GM18867 (cell line): ENCODE results near the gene RNH1.

Experiments
- ATAC-seq: cut with Tn5 transposase; IDR thresholded peaks from one replicate; pipeline ENCODE4 v1.9.1; 2021; ENCODE audit warnings: mild to moderate bottlenecking, moderate library complexity; ENCODE audit not compliant: unreplicated experiment

RNH1 gene

DNA sequence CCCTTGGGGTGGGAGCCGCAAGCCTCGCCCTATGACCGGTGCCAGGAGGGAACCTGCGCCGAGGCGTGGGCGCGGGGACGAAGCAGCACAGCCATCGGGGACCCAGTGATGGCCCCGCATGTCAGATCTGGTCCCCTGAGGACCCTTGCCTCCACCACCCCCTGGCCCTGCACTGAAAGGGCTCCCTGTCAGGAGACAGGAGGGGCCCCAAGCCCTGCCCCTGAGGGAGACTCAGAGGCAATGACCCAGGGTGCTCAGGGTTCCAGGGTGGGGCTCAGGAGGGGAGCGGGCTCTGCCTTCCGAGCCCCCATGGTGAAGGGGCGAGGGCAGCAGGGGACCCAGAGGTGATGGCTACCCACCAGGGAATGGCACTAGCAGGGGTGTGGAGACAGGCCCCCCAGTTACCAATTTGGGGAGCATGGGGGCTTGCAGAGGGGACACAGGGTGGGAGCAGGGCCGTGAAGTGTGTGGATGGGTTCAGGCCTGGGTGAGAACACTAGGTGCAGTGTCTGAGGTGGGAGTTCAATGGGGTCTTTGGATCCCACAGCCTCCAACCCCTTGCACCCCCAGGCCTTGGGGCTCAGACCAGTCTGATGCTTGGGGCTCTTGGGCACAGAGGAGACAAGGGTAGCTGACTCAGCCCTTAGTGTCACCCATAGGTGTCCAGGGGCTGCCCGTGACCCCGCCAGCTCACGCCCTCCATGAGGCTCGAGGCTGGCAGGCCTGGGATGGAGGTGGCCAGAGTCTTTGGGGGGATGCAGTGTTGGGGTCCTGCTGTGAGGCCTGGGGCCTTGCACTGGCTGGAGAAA, 30.8 kb upstream of the RNH1 start:
- ATAC-seq: no peak

DNA sequence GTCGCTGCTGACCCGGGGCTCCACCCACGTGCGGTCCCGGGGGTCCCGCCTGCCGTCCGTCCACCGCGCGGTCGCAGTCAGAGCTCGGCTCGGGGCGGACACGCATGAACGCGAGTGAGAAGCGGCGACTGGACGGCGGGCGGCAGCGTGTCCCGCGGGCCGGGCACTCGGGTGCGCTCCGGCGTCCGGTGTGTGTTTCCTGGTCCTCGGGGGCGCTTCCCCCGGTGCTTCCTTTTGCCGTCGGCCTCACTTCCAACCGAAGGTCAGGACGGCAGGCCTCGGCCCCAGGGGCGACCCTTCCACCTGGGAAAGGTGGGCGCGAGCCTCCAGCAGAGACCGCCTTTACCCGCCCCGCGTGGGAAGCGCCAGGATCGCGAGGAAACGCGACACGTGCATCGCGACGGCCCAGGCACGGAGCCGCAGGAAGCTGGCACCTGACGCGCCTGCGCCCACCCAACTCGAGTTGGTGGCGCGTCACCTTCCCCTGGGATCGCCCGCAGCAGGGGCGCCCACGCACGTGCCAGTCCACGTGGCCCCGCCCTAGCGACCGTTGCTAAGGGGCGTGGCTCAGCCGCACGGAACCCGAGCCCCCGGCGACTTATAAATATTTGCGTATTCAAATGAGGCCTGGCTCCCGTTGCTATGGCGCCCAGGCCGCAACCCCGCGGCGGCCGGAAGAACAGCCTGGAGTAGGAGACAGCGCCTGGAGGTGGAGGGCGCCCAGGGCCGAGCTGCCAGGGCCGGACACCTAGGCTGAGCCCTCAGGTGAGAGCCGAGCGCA, 30.0 kb upstream of the RNH1 start, which contains the start of gene LRRC56:
LRRC56 (plus strand) TSS at position 687 of the 781 bp plus-strand sequence. CDS start 3,158 bp downstream, outside the sequence.
- peak; percentile 45 for ATAC-seq

DNA sequence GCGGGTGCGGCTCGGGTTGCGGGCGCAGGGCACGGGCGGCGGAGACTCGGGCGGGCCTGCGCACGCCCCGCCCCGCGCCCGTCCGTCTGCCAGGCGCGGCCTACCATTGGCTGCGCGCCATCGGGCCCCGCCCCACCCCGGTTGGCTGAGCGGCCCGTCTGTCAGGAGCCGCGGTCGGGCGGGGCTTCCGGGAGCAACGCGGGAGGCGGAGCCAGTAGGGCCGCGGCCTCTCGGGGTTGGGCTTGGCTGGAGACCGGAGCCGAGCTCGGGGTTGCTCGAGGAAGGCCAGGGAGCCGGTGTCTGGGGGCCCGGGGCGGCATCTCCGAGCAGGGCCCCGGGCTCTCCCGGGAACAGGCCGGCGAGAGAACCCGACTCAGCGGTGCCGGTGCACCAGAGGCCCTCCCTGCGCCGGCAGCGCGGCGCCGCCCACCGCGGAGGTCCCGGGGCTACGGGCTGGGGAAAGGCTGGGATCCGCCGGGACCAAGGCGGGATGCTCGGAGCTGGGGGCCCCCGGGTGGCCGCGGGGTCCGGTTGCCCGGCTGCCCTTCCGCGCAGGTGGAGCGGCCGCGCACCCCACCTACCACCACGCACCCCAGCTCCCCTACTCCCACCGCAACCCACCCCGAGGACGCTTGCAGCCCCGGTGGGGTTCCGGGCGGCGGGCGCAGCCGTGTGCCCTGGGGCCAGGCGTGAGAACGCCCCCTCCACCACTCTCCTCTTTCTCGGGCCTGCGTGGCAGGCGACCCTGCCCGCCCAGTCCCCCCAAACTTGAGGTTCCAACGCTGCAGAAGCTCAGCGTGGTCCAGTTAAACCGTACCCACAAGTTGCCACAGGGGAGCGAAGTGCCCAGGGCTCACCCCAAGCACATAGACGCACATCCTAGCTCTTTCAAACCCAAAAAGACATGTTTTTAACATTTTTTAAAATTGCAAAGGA, 28.7 kb upstream of the RNH1 start, which contains the start of gene HRAS:
HRAS (minus strand) TSS at position 58 of the 936 bp plus-strand sequence.
- peak; percentile 66 for ATAC-seq

DNA sequence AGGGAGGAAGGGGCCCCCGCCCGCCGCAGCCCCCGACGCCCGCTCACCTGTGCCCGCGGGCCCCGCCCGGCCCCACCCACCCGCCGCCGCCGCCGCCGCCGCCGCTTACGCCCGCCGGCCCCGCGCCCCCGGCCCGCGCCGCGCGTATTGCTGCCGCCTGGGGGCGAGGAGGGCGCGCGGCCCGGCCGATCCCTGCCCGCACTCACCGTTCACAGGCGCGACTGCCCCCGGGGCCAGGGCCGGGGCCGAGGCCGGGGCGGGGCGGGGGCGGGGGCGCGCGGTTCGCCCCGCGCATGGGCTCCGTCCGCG, 28.1 kb upstream of the RNH1 start:
- no peak for ATAC-seq

DNA sequence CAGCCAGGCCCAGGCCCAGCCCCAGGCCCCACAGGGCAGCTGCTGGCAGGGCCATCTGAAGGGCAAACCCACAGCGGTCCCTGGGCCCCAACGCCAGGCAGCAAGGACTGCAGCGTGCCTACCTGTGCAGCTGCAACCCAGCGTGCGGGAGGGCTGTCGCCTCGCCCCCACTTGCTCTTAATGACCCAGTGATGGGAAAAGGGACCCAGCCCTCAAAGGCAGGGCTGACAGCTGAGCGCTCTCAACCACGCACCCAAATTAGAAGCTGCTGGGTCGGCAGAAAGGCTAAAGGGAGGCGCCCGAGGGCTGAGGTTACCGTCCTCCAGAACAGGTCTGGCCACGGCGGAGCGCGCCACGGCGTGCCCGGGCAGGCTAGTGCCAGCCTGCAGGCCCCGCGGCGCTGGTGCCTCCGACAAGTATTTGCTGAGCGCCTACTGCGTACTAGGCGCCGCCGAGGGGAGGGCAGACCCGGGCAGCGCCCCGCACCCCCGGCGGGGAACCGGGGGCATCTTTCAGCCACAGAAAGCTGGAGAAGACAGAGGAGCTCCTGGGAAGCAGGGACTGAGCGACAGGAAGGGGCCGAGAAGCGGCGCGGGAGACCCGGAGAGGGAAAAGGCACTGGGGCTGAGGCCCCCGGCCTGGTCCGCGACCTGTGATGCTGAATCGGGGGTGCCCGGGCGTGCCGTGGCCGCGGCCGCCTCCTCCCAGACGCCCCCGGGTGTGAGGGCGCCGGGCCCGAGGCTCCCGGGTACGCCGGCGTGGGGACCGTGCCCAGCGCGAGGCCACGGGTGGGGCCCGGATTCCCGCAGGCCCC, 27.6 kb upstream of the RNH1 start:
- ATAC-seq: peak; percentile 1

DNA sequence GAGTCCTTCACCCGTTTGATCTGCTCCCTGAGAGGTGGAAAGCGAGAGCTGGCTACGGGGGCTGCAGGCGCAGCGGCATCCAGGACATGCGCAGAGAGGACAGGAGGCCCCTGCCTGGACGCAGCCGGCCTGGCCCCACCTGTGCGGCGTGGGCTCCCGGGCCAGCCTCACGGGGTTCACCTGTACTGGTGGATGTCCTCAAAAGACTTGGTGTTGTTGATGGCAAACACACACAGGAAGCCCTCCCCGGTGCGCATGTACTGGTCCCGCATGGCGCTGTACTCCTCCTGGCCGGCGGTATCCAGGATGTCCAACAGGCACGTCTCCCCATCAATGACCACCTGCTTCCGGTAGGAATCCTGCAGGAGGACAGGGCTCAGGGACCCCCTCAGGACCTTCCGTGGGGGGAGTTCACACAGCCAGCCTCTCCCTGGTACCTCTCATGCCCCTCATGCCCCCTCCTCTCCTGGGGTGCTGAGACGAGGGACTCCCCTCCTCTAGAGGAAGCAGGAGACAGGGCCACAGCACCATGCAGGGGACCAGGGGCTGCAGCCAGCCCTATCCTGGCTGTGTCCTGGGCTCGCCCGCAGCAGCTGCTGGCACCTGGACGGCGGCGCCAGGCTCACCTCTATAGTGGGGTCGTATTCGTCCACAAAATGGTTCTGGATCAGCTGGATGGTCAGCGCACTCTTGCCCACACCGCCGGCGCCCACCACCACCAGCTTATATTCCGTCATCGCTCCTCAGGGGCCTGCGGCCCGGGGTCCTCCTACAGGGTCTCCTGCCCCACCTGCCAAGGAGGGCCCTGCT, 26.7 kb upstream of the RNH1 start:
- ATAC-seq: no peak

DNA sequence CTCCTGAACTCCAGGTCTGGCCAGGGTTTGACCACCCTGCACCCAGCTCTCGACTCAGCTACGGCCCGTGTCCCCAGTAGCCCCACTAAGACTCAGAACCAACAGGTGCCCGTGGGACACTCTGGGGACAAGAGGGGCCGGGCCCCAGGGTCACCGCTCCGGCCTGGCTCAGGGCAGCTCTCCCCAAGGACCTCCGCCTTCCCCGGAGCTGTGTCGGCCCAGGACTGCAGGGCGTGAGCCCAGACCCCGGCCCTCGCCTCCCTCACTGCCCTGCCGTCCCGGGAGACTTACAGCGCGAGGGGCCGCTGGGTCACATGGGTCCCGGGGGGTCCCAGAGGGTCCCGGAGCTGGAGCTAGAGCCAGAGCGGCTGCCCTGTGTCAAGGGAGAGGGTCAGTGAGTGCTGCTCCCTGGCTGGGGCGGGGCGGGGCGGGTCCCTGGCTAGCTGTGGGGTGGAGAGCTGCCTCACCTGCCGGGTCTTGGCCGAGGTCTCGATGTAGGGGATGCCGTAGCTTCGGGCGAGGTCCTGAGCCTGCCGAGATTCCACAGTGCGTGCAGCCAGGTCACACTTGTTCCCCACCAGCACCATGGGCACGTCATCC, 26.0 kb upstream of the RNH1 start:
- ATAC-seq: no peak

DNA sequence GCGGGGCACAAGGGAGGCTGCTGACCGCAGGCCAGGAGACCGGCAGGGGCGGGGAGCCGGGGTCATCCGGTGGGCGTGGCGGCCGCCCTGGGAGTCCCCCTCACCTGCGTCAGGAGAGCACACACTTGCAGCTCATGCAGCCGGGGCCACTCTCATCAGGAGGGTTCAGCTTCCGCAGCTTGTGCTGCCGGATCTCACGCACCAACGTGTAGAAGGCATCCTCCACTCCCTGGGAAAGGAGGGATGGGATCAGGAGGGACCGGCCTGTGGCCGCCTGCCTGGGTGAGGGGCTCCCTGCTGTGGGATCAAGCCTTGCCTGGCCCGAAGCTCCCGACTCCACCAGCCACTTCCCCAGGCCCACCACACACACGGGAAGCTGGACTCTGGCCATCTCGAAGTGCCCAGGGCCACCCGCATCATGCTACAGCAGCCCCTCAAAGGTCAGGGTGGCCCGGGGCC, 25.5 kb upstream of the RNH1 start:
- ATAC-seq: no peak

DNA sequence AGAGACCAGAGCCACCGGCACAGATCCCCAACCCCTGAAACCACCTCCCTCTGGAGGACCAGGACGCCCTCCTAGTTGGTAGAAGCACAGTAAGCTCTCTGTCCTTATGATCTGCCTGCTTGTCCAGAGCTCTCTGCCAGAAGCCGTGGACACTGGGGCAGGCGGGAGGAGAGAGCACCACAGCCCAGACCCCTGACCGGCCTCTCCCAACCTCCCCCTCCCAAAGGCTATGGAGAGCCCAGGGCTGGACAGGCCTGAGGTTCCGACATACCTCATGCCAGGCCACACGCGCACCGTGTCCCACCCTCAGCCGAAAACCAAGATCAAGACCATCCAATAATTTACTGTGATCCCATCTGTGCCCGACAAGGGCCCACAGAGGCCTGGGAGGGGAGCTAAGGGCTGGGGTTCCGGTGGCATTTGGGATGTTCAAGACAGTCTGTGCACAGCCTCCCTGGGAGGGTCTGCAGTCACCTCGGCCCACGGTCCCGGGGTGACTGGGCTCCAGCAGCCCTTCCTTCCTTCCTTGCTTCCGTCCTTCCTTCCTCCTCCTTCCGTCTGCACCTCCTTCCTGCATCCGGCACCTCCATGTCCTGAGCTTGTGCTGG, 25.0 kb upstream of the RNH1 start:
- no peak for ATAC-seq

DNA sequence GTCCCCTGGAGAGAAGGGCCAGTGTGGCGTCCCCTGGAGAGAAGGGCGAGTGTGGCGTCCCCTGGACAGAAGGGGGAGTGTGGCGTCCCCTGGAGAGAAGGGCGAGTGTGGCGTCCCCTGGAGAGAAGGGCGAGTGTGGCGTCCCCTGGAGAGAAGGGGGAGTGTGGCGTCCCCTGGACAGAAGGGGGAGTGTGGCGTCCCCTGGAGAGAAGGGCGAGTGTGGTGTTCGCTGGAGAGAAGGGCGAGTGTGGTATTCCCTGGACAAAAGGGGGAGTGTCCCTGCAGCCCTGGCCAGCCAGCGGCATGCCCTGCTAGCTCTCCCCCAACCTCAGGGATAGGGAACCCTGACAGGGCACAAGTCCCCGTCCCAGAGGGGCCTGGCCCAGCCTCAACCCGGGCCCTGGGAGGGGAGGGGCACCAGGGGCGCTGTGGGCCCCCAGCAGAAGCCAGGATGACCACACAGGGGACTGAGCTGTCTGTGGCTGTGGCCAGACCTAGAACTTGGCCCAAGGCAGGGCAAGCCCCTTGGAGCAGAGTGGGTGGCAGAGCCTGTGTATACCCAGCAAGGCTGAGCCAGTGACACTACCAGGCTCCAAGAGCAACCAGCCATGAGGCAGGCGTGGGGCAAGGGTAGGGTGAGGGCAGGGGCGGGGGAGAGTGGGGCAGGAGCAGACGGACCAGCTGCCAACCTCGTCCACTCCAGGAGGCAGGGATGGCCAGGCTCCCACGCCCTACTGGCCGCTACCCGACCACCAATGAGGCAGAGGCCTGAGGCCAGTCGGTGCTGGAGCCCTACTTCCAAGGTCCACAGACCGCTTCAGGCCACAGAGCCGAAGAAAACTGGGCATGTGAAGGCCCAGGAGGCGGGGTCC, 24.2 kb upstream of the RNH1 start:
- no peak for ATAC-seq

DNA sequence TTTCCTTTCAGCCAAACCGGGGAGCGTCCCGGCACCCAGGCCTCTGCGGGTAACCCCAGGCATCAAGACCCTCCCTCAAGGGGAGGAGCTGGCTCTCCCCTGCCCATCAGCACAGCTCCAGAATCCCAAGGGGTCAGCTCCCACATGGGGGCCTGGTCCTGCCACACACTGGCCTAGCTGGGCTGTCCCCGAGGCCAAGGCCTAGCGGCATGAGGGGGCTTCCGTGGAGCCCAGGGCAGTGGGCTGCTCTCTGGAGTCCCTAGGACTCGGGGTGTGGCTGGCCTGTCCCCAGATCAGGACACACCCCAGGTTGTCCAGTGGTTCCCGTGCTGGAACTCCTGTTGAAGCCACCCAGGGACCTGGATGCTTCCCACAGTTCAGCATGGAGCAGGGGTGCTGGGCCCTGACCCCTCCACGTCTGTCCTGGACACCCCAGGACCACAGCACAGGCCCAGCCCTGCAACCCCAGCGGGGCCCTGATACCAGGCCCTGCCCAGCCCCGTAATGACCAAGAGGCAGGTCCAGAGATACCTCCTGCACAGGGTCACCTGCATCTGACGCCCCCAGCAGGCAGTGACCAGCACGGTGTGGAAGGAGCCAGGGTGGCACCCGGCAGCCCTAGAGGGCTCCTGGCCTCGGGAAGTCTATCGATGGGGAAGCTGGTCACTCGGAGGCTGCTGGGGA, 22.8 kb upstream of the RNH1 start:
- ATAC-seq: no peak

DNA sequence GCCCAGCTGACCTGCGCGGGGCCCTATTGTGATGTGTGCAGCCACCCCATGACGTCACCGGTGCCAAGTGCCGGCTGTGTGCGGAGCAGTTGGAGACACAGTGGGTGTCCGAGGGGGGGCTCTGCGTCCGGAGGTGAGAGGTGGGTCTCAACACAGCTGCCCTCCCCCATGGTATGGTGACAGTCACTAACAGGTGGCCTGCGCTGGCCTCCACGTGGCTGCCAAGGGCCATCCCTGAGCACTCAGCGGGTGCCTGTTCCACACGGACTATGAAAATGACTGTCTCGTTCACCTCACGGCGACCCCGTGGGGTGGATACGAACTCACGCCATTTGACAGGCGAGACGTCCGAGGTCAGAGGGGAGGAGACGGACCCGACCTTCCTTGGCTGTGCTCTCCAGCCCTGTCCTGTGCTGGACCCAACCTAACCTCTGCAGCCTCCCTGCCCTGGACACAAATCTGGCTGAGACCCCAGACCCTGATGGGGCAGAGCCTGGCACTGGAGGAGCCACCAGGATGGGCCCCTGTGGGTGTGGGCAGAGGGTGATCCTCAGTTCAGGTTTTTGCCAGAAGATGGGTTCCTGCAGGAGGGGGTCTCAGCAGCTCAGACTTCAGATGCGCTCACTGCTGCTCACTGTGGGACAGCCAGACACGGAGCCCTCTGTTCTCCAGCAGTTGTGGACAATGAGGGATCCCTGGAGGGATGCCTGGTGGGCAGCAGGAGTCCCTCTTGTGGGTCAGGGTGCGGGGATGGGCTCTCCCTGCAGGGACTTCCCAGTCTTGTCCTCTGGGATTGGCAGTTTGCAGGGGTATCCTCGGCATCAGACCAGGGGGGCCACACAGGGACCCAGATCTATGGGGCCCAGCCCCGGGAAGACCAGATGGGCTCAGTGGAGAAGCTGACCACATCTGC, 22.0 kb upstream of the RNH1 start:
- ATAC-seq: no peak

DNA sequence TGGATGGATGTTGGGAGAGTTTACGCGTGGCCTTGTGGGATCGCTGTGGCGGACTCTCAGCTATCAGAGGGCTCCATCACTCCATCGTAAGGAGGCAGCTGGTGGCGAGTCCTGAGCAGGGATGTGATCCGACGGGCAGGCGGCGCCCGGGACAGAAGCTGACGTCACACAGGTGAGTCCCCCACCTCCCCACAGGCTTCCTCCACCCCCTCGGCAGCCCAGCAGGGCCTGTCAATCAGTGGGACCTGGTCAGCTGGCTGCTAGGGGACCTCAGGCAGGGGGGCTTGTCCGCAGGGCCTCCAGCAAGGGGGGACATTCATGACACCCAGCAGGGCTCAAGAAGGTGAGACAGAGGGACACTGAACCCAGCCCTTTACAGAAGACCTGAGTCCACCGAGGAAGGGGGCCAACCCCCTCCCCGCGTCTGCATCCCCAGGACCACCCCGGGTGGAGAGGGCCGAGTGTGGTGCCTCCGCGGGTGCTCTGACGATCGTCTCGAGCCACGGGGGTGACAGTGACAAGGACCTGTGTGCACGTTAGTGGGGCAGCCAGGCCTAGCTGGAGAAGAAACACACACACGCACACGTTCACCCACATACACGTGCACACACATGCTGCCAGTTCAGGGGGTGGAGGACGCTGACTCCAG, 21.2 kb upstream of the RNH1 start:
- no peak for ATAC-seq

DNA sequence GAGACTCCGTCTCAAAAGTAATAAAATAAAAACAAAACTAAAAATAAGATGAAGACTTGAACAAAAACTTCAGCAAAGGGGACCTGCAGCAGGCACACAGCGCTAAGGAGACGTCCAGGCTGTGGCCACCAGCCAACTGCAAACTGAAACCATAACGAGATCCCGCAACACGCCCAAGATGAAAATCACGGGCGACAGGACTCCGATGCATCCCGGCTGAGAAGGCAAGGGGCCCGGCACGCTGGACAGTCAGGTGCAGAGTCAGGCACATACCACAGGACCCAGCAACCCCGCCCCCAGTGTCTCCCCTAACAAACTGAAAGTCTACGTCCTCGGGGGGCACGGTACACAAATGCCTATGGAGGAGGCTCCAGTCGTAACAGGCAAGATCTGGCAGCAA, 19.1 kb upstream of the RNH1 start:
- ATAC-seq: no peak

DNA sequence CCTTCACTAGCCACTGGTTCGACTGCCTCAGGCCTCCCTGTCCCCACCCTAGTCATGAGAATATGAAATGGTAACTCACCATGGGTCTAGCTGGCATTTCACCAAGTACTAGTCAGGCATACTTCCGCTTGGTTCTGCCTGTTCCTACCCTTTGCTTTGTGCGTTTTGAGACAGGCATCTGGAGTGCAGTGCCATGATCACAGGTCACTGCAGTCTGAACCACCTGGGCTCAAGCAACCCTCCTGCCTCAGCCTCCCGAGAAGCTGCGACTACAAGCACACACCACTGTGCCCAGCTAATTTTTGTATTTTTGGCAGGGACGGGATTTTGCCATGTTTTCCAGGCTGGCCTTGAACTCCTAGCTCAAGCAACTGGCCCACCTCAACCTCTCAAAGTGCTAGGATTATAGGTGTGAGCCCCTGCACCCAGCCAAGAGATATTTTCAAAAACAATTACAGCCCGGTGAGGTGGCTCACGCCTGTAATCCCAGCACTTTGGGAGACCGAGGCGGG, 14.2 kb upstream of the RNH1 start:
- no peak for ATAC-seq
